GM23338 (cell line): ENCODE results near the gene IGF1R.

Source experiments
- CREB1 ChIP-seq: fragments of 250-450 bp; sonication (Bioruptor Pico); IDR thresholded peaks from 2 replicates; pipeline ENCODE4 v1.5.0; 2020; ENCODE audit warnings: low read depth, mild to moderate bottlenecking, moderate library complexity
- CTCF ChIP-seq, 2 experiments: fragments of 200-600 bp in 1 of 2; sonication (generic) in 1 of 2; conservative IDR thresholded peaks; 2 replicates each; pipeline versions ENCODE4 v1.5.1 to v1.6.1; 2016 to 2017; ENCODE audit warnings: antibody characterized with exemption in 2 of 2, low read depth in 2 of 2, mild to moderate bottlenecking in 2 of 2, moderate library complexity in 1 of 2
- EZH2 ChIP-seq: fragments of 200-600 bp; sonication (generic); IDR thresholded peaks from one replicate; pipeline ENCODE4 v1.8.0; 2017; ENCODE audit warnings: antibody characterized with exemption, mild to moderate bottlenecking, low read depth; ENCODE audit not compliant: unreplicated experiment
- EZH2phosphoT487 ChIP-seq: fragments of 200-600 bp; sonication (generic); IDR thresholded peaks from one replicate; pipeline ENCODE4 v1.8.1; 2018; ENCODE audit warnings: antibody characterized with exemption; ENCODE audit not compliant: unreplicated experiment
- JUNB ChIP-seq: IDR thresholded peaks from one replicate; pipeline ENCODE4 v1.6.1; 2016; ENCODE audit warnings: antibody characterized with exemption; ENCODE audit not compliant: unreplicated experiment
- POLR2AphosphoS5 ChIP-seq: IDR thresholded peaks from 2 replicates; pipeline ENCODE4 v1.6.1; 2016; ENCODE audit warnings: antibody characterized with exemption, low read depth
- REST ChIP-seq: IDR thresholded peaks from one replicate; pipeline ENCODE4 v1.6.1; 2018; ENCODE audit warnings: antibody characterized with exemption; ENCODE audit not compliant: unreplicated experiment
- ZNF331 ChIP-seq: fragments of 250-450 bp; sonication (Bioruptor Pico); IDR thresholded peaks from 2 replicates; pipeline ENCODE4 v1.5.0; 2020; ENCODE audit warnings: low read depth, mild to moderate bottlenecking, moderate library complexity

DNA sequence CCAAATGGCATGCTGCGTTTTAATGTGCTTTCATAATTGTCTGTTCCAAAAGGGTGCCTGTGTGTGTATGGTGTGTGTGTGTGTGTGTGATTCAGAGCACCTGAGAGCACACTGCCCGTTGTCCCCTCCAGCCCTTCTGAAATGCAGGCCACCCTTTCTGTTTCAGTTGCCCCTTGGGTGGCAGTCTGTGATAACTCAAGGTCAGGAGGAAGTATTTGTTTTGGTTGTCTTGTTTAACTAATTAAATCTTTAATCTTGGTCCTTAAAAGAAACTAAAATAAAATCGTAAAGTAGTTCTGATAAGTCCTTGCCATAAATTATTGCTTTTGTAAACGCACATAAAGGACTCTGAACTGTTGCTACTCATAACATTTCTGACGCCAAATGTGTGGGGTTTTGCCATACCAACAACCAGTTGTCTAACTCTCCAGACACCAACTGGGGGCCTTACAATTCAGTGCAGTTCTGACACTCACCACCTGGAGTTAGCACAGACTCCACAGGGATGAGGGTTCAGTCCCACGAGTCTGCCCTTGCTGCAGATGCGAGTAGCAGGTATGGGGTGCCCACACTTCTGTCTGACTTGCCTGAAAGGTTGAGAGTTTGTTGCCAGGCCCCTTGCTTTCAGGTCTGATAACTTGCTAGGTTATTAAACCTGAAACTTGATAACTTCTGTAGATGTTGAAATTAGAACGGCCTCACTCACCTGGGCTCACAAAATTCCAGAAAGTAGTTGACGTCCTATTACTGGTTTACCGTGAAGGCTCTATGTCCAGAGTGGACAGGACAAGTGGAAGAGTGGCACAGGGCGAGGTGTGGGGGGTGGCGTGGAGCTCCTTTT is 157.3 kb downstream of the IGF1R start:
- TF ChIP-seq CTCF (conservative IDR thresholded peaks at IDR 0.05; ENCODE audit: low read depth in 2 of 2) (0 out of 4 replicates have a peak, but pooled peaks of 1 of the 2 experiments have one; percentile 25), ZNF331 (CRISPR knock-in tag) (no peak), EZH2 (no peak), POLR2AphosphoS5 (no peak), REST (no peak), EZH2phosphoT487 (no peak), CREB1 (CRISPR knock-in tag) (no peak), JUNB (no peak)
